ENCODE measurements around the gene ALAS1. TPM values are rescaled to one million over a fixed set of nuclear protein-coding genes. Genes with fewer than 3 reads are reported as not detected.

Gene ALAS1
- total RNA-seq, result 61.3 and 61.8 TPM in 2 replicates

GRCh38 chr3:52197842-52198625 lies at the start of gene ALAS1:
ALAS1 (plus strand) TSS chr3:52198160; CDS start chr3:52199242, 1,082 bp downstream.

GRCh38 chr3:52154135-52155094 lies 43.5 kb upstream of the ALAS1 start, which contains the start of gene POC1A:
POC1A (minus strand) TSS chr3:52154423; CDS start chr3:52154372, 51 bp downstream.

GRCh38 chr3:52225452-52226228 lies 27.7 kb downstream of the ALAS1 start, which contains the start of gene TLR9:
TLR9 (minus strand) TSS chr3:52225645; CDS start chr3:52225529, 116 bp downstream.

GRCh38 chr3:52238761-52239701 lies 41.1 kb downstream of the ALAS1 start, which contains the start of gene TWF2:
TWF2 (minus strand) TSS chr3:52239158; CDS start chr3:52239016, 142 bp downstream.

GRCh38 chr3:52245322-52246263 lies 47.6 kb downstream of the ALAS1 start, which contains the start of gene PPM1M:
PPM1M (plus strand) TSS chr3:52245759; CDS start chr3:52245825, 66 bp downstream.

Other genes starting within 250 kb of the ALAS1 start
- 0.20 TPM in 1 of 2 replicates, not detected in the other for gene GPR62, start 242.8 kb upstream of the ALAS1 start, total RNA-seq
- 56.2 and 80.7 TPM in 2 replicates for gene PCBP4, start 230.7 kb upstream of the ALAS1 start, total RNA-seq
- gene ABHD14B, start 224.1 kb upstream of the ALAS1 start, total RNA-seq, result 35.8 and 41.0 TPM in 2 replicates
- gene ABHD14A, start 223.1 kb upstream of the ALAS1 start, total RNA-seq, result 10.8 and 17.0 TPM in 2 replicates
- 24.9 and 27.4 TPM in 2 replicates for gene ACY1, start 214.6 kb upstream of the ALAS1 start, total RNA-seq
- gene RPL29, start 202.3 kb upstream of the ALAS1 start, total RNA-seq, result 1,551 and 1,914 TPM in 2 replicates
- gene DUSP7, start 141.6 kb upstream of the ALAS1 start, total RNA-seq, result 19.6 and 30.7 TPM in 2 replicates
- 14.8 and 19.7 TPM in 2 replicates for gene POC1A, start 43.7 kb upstream of the ALAS1 start, total RNA-seq
- gene TLR9, start 27.5 kb downstream of the ALAS1 start, total RNA-seq, result not detected in 2 replicates
- 130 and 132 TPM in 2 replicates for gene TWF2, start 41.0 kb downstream of the ALAS1 start, total RNA-seq
- 6.5 and 9.2 TPM in 2 replicates for gene PPM1M, start 47.6 kb downstream of the ALAS1 start, total RNA-seq
- gene WDR82, start 80.5 kb downstream of the ALAS1 start, total RNA-seq, result 46.0 and 47.0 TPM in 2 replicates
- gene GLYCTK, start 89.7 kb downstream of the ALAS1 start, total RNA-seq, result 15.0 and 15.6 TPM in 2 replicates
- 1.00 and 1.3 TPM in 2 replicates for gene DNAH1, start 118.2 kb downstream of the ALAS1 start, total RNA-seq
- 56.0 and 108 TPM in 2 replicates for gene BAP1, start 211.8 kb downstream of the ALAS1 start, total RNA-seq
- 5.6 and 8.9 TPM in 2 replicates for gene PHF7, start 212.5 kb downstream of the ALAS1 start, total RNA-seq
- gene SEMA3G, start 246.9 kb downstream of the ALAS1 start, total RNA-seq, result 3.5 and 3.6 TPM in 2 replicates

Measured in mammary microvascular endothelial cell (primary cell).